Measurements from ENCODE around the gene DNM3. TPM values are rescaled to one million over a fixed set of nuclear protein-coding genes. Genes with fewer than 3 reads are reported as not detected.

Gene DNM3
- total RNA-seq, 1 donor from 2014 or later = 1.3 TPM

DNA sequence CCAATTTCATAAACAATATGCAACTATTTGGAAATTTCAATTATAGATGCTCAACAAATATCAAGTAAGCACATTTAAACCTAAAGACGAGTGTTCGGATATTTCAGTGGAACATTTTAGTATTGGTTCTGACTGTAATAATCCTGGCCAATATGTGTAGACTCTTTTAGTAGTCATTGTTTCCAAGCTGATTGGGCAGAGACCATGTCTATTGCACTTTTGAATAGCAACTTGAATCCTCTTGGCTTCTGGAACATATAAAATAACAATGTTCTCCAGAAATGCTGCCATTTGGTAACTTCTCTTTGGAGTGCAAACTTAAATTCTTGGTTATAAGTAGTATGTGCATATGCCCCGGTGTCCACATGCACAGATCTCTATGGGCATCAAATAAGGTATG is 373.7 kb downstream of the DNM3 start:
- intact Hi-C loops (cut with micrococcal nuclease) = no loop called here

GRCh38 chr1:172219966-172220365 is 378.7 kb downstream of the DNM3 start:
- intact Hi-C loops (cut with micrococcal nuclease) = no loop called here

- intact Hi-C loops (cut with micrococcal nuclease) = no loop called here
Observed at GRCh38 chr1:172220376-172220775, 379.1 kb downstream of the DNM3 start.

DNA sequence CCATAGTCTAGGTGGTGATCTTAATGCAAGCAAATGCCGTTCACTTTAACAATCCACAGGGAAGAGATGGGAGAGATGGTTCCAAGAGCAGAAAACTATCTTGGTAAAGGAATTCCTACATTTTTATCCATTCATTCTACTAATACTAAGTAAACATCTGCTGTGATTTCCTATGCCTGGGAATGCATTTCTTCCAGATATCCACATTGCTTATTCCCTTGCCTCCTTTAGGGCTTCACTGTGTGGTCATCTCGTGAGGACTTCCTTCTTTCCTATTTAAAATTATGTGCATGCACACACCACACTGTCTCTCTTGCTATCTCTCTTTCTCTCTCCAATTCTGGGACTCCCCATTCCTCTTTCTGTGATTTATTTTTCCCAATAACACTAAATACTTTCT is 380.1 kb downstream of the DNM3 start:
- intact Hi-C loops (cut with micrococcal nuclease) = no loop called here

DNA sequence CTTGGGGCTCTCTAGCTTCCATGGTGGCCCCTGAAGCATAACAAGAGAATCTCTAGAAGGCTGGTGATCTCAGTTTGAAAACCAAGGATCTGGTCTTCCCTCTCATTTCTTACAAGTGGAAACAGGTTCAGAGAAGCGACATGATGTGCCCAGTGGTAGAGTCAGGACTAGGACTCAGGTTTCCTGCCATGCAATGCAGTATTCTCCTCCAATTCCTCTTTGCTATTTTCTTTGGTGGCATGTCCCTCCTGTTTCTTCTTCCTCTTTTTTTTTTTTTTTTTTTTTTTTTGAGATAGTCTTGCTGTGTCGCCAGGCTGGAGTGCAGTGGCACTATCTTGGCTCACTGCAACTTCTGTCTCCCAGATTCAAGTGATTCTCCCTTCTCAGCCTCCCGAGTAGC is 383.6 kb downstream of the DNM3 start:
- intact Hi-C loops (cut with micrococcal nuclease) = no loop called here

- intact Hi-C loops (cut with micrococcal nuclease) = no loop called here
Observed at GRCh38 chr1:172229942-172230341, 388.6 kb downstream of the DNM3 start.

GRCh38 chr1:172230526-172230925 is 389.2 kb downstream of the DNM3 start:
- intact Hi-C loops (cut with micrococcal nuclease) = no loop called here

GRCh38 chr1:172236958-172237357 is 395.7 kb downstream of the DNM3 start:
- intact Hi-C loops (cut with micrococcal nuclease) = no loop called here

DNA sequence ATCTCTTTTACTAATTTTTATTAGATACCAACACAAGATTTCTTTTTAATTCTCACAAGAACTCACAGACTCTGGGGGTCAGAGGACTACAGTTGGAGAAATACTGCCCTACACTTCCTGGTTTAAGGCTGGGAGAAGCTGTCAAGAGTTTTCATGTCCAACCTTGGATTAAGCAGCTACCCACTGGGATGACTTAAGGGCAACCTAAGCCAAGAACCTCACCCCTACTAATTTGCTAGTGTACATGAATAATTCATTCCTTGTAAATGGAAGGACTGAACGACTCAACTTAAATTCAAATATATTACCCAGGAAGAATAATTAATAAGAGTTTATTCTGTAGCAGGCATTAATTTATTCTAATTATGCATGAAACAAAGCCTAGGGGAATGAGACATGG is 396.9 kb downstream of the DNM3 start:
- intact Hi-C loops (cut with micrococcal nuclease) = no loop called here

- intact Hi-C loops (cut with micrococcal nuclease) = no loop called here
Observed at GRCh38 chr1:172238965-172239364, 397.7 kb downstream of the DNM3 start.

- intact Hi-C loops (cut with micrococcal nuclease) = no loop called here
Observed at GRCh38 chr1:172239901-172240300, 398.6 kb downstream of the DNM3 start.

DNA sequence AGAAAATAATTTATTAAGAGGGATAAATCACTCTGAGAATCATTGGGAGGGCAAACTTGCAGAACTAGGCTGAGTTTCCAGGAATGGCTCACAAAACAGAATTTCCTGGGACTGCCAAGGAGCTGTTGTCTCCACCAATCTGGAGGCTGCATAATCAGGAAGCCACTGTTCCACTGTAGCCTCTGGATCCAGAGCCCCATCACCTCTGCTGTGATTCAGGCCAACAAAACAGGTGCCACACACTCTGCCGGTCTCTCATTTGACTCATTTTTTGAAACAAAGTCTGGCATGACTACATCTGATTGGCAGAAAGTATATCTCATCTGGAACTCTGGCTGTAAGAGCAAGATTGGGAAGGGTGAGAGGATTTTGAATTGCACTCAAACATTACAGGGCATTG is 400.2 kb downstream of the DNM3 start:
- intact Hi-C loops (cut with micrococcal nuclease) = no loop called here

GRCh38 chr1:172244865-172245264 is 403.6 kb downstream of the DNM3 start:
- intact Hi-C loops (cut with micrococcal nuclease) = no loop called here

GRCh38 chr1:172245788-172246187 is 404.5 kb downstream of the DNM3 start:
- intact Hi-C loops (cut with micrococcal nuclease) = no loop called here

GRCh38 chr1:172246521-172247390 is 405.5 kb downstream of the DNM3 start:
- intact Hi-C loops (cut with micrococcal nuclease) = no loop called here

DNA sequence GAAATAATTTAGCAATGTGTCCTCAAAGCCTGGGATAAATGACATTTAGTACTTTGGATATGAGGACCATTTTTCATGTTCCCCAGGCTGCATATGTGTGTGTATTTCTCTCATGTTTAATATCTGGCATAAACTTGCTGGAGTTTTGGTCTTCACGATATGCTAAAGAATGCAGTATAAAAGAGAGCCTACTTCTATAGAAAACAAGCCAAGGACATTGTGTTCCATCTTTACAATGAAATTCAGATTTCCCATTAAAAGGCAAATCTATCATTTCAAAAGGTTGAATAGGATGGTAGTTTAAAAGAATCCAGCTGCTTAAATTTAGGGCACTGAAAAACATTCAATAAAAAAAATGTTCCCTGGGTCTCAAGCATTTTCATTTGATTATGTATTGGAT is 410.2 kb downstream of the DNM3 start:
- intact Hi-C loops (cut with micrococcal nuclease) = no loop called here

DNA sequence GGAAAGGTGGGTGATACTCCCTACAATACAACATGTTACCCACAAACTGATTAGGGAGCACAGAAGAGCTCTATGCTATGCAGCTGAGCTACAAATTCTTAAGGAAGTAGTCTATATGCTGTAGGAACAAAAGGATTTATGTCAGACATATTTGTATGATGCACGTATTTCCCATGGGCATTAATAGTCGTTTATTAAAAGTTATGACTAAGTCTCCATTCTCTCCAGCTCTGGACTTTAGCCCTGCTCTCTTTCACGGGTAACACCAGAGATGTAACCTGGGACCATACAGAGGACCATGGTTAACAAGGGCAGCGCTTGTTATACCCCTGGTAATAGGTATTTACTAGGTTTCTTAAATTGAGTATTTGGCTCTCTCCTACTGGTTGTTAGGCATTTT is 411.0 kb downstream of the DNM3 start:
- intact Hi-C loops (cut with micrococcal nuclease) = no loop called here

DNA sequence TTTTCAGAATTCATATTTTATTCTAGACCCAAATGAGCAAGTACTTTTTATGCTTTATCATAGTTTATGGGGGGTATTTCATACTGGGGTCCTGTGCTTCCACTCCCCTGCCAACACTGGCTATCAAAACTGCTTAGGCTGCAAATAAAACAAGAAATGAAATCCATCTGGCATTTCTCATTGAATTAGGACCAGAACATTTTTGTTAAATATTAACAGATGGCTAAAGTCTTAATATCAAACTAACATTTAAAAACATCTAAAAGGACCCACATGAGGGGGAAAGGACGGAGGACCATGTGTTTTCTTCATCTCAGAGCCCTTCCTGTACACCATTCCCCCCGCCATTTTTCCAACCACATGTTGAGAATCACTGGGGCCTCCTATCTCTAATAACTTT is 411.7 kb downstream of the DNM3 start:
- intact Hi-C loops (cut with micrococcal nuclease) = no loop called here

DNA sequence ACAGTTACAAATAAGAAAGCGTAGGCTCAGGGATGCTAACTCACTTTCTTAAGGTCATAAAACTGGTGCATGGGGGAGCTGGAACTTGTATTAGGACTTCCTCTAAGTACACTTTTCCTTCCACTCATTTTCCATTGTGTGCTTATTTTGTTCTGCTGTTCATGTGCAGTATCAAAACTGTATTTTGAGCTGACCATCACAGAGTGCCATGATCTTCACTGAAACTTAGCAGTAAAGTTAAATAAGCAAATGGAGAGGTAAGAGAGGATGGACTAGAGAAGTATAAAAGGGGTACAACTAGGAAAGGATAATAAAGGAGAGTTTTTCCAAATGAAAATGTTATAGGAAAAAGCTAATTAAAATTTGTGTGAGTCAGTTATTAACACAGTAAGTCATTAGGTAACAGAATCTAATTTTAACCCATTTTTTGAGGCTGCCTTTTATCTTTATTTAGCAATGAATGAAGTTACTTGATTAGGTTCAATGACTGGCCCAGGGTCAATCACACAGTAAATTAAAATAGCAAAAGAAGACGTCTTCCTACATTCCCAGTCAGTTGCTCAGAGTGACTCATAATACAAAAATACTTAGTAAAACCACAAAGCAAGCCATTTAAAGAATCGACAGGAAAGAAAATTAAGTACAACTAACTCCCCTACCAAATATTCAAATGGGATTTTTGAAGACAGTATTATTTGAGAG is 413.4 kb downstream of the DNM3 start:
- intact Hi-C loops (cut with micrococcal nuclease) = no loop called here

DNA sequence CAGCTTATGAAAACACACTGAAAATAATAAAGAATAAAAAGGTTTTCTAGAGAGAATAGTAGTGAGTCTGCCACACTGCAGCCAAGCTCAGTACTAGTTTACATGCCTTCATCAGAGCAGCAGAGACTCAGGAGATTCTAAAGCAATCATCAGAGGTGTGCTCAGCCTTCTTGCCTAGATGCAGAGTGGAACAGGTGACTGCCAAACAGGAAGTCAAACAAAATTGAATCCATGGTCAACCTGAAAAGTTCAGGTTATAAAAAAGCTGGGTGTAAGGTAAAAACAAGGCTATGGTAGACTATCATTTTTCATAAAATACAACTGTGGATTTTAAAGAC is 413.9 kb downstream of the DNM3 start:
- intact Hi-C loops (cut with micrococcal nuclease) = no loop called here

- intact Hi-C loops (cut with micrococcal nuclease) = no loop called here
Observed at GRCh38 chr1:172265905-172266304, 424.6 kb downstream of the DNM3 start.

GRCh38 chr1:172266528-172267174 is 425.4 kb downstream of the DNM3 start:
- intact Hi-C loops (cut with micrococcal nuclease) = no loop called here

Data from T-helper 2 cell treated with Interferon-gamma antibody and Interleukin-4, amounts not matched to agents 100 ng/mL and 5 ng/mL, for 36 hours (primary cell).